ENCODE results near the gene PTPRM.

DNA sequence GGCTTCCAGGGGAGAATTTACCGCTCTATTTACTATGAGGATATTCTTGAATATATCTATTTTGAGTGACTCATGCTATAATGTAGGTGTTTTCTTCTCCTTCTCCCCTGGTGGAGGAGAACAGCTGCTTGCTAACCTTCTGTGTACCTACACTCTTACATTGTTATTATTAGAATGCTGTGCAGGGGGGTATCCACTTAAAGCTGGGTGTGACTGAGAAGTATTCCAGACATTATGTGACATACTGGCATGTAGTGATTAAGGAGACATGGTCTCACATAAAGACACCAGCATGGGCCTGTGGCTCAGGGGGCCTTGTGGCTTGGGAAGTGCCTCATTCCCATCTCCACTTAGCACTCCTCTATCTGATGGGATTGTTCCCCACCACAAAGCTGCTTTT is 287.9 kb downstream of the PTPRM start:
- no peak for TF ChIP-seq RAD21 (IDR thresholded peaks at IDR 0.05 in 1 of 2, conservative IDR thresholded peaks at IDR 0.05 in 1 of 2; ENCODE audit: low read depth in 2 of 2, low read length in 2 of 2)
- TF ChIP-seq, protein P1, sequence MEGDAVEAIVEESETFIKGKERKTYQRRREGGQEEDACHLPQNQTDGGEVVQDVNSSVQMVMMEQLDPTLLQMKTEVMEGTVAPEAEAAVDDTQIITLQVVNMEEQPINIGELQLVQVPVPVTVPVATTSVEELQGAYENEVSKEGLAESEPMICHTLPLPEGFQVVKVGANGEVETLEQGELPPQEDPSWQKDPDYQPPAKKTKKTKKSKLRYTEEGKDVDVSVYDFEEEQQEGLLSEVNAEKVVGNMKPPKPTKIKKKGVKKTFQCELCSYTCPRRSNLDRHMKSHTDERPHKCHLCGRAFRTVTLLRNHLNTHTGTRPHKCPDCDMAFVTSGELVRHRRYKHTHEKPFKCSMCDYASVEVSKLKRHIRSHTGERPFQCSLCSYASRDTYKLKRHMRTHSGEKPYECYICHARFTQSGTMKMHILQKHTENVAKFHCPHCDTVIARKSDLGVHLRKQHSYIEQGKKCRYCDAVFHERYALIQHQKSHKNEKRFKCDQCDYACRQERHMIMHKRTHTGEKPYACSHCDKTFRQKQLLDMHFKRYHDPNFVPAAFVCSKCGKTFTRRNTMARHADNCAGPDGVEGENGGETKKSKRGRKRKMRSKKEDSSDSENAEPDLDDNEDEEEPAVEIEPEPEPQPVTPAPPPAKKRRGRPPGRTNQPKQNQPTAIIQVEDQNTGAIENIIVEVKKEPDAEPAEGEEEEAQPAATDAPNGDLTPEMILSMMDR (IDR thresholded peaks at IDR 0.05; ENCODE audit: control extremely low read depth in 1 of 3, insufficient read depth in 1 of 3, low read depth in 1 of 3, low read length in 3 of 3), result no peak
- no peak for TF ChIP-seq ASH2L (IDR thresholded peaks at IDR 0.05; ENCODE audit: low read length)
- no peak for TF ChIP-seq CREB1 (IDR thresholded peaks at IDR 0.05)
- TF ChIP-seq SRF (IDR thresholded peaks at IDR 0.05; ENCODE audit: low read depth, low read length), result no peak
- no peak for TF ChIP-seq CHD7 (IDR thresholded peaks at IDR 0.05; ENCODE audit: insufficient replicate concordance, low read length)
- TF ChIP-seq EZH2 (IDR thresholded peaks at IDR 0.05; ENCODE audit: low read depth, low read length, severe bottlenecking), result no peak
- no peak for TF ChIP-seq POLR2A (IDR thresholded peaks at IDR 0.05; ENCODE audit: control extremely low read depth in 1 of 2, low read depth in 2 of 2, low read length in 2 of 2)
- no peak for TF ChIP-seq USF2 (IDR thresholded peaks at IDR 0.05; ENCODE audit: low read length)
- no peak for TF ChIP-seq YY1 (IDR thresholded peaks at IDR 0.05; ENCODE audit: low read depth, low read length)
